HL-60 (cell line): ENCODE data around the gene CD72.
"Not testable (repeated sequence)": the region's sequence is repeated elsewhere in the genome, so short reads cannot be mapped to it uniquely, and the experiment has no call there.

ENCODE experiments used
- CTCF ChIP-seq: IDR thresholded peaks from one replicate; pipeline ENCODE4 v1.5.1; 2011; ENCODE audit warnings: low read length, control low read depth, inconsistent platforms; ENCODE audit not compliant: insufficient read depth
- GABPA ChIP-seq: IDR thresholded peaks from 2 replicates; pipeline ENCODE4 v1.6.1; 2012; ENCODE audit warnings: low read depth
- POLR2AphosphoS5 ChIP-seq: IDR thresholded peaks from 2 replicates; pipeline ENCODE4 v1.6.1; 2012; ENCODE audit warnings: low read depth

- TF ChIP-seq CTCF, POLR2AphosphoS5, GABPA: not testable (repeated sequence)
Observed at GRCh38 chr9:35579659-35580227, 38.5 kb downstream of the CD72 start.
